Esophagus muscularis mucosa (tissue), 4 donors: ENCODE results near the gene APLN. TPM values are rescaled to one million over a fixed set of nuclear protein-coding genes. Genes with fewer than 3 reads are reported as not detected.

ENCODE experiments used
- DNase-seq: peaks from one replicate; pipeline ENCODE4 v3.0.0-alpha.2; 2017; ENCODE audit errors: extremely low spot score
- H3K27ac ChIP-seq, 4 donors: fragments of 200-600 bp; sonication (generic); replicated peaks in 1 of 4; 1 replicate in 3 of 4; 2 replicates in 1 of 4; pipeline ENCODE4 v1.5.1; 2016 to 2019; ENCODE audit warnings: mild to moderate bottlenecking in 1 of 4
- H3K27me3 ChIP-seq, 4 donors: fragments of 200-600 bp; sonication (generic); one replicate each; pipeline versions ENCODE4 v1.5.1 to v1.6.0; 2016 to 2019
- H3K36me3 ChIP-seq, 4 donors: fragments of 200-600 bp; sonication (generic); one replicate each; pipeline ENCODE4 v1.5.1; 2016 to 2019
- H3K4me1 ChIP-seq, 4 donors: fragments of 200-600 bp; sonication (generic); one replicate each; pipeline ENCODE4 v1.5.1; 2016 to 2019
- H3K4me3 ChIP-seq, 4 donors: fragments of 200-600 bp; sonication (generic); 1 replicate in 2 of 4; 2 replicates in 2 of 4; pipeline ENCODE4 v1.5.1; 2016 to 2019; ENCODE audit warnings: mild to moderate bottlenecking in 4 of 4, moderate library complexity in 1 of 4
- H3K9me3 ChIP-seq, 4 donors: fragments of 200-600 bp; sonication (generic); 1 replicate in 3 of 4; 2 replicates in 1 of 4; pipeline ENCODE4 v1.5.1; 2016 to 2019
- CTCF ChIP-seq, 3 experiments: fragments of 200-600 bp in 2 of 3; fragments of 450-650 bp in 1 of 3; sonication (generic) in 2 of 3; IDR thresholded peaks; one replicate each; pipeline ENCODE4 v1.5.1; 2017 to 2019; ENCODE audit warnings: antibody characterized with exemption in 3 of 3, mild to moderate bottlenecking in 2 of 3, moderate library complexity in 1 of 3
- EP300 ChIP-seq: sonication (generic); formaldehyde crosslinking; IDR thresholded peaks from one replicate; pipeline ENCODE4 v1.6.1; 2017; ENCODE audit warnings: antibody characterized with exemption
- POLR2A ChIP-seq: fragments of 450-650 bp; IDR thresholded peaks from one replicate; pipeline ENCODE4 v1.6.1; 2017; ENCODE audit warnings: antibody characterized with exemption, moderate library complexity, mild to moderate bottlenecking, low read depth
- POLR2AphosphoS5 ChIP-seq, 2 donors: sonication (generic); formaldehyde crosslinking; IDR thresholded peaks; one replicate each; pipeline ENCODE4 v1.6.1; 2017; ENCODE audit warnings: antibody characterized with exemption in 2 of 2
- WGBS: methylation state at CpG from one replicate; pipeline ENCODE4 v1.1.5; 2018; 5-methylcytosine and 5-hydroxymethylcytosine counted together
- intact Hi-C: fragments of 100-400 bp; cut with DNase I; formaldehyde crosslinking; loops from one replicate; pipeline ENCODE4 v1.15.1; 2023
- total RNA-seq, 4 donors: library from RNA; depleted of rRNA; stranded (reverse); fragments of >200 nt; gene quantifications; one replicate each; pipeline versions ENCODE4 v1.1.0 to v1.2.1, GENCODE V29; 2016

Gene APLN
- total RNA-seq, 4 donors from 2014 or later: 0.42 to 0.99 (median 0.78) TPM

- H3K4me3 ChIP-seq: no peak overlapping the region
- TF ChIP-seq POLR2A (no peak), CTCF (IDR thresholded peaks at IDR 0.05) (no peak), EP300 (no peak), POLR2AphosphoS5 (IDR thresholded peaks at IDR 0.05) (no peak)
- H3K36me3 ChIP-seq: no peaks in the 10 kb centered on the region
- DNase-seq: no peak
- H3K27ac ChIP-seq: no peak overlapping the region
- no peaks in the 10 kb centered on the region for H3K9me3 ChIP-seq
- intact Hi-C loops: no loop called here
- 87% methylated on average over 5 of the region's 5 CpGs for WGBS
- no peaks in the 10 kb centered on the region for H3K4me1 ChIP-seq
- no peaks in the 10 kb centered on the region for H3K27me3 ChIP-seq
Measured at GRCh38 chrX:129694805-129695204, 40.0 kb upstream of the APLN start.

- no peaks in the 10 kb centered on the region for H3K27me3 ChIP-seq
- H3K36me3 ChIP-seq: no peaks in the 10 kb centered on the region
- no peaks in the 10 kb centered on the region for H3K4me1 ChIP-seq
- TF ChIP-seq POLR2AphosphoS5 (IDR thresholded peaks at IDR 0.05) (no peak), EP300 (no peak), POLR2A (no peak), CTCF (IDR thresholded peaks at IDR 0.05) (no peak)
- H3K4me3 ChIP-seq: no peak overlapping the region
- DNase-seq: peak; percentile 26
- H3K9me3 ChIP-seq: no peaks in the 10 kb centered on the region
- WGBS: 78% methylated on average over 3 of the region's 3 CpGs
- intact Hi-C loops: no loop called here
- no peak overlapping the region for H3K27ac ChIP-seq
Measured at GRCh38 chrX:129693354-129693753, 38.6 kb upstream of the APLN start.

- H3K36me3 ChIP-seq: no peaks in the 10 kb centered on the region
- H3K4me1 ChIP-seq: peaks cover 0 to 3% (median 0%) of the 10 kb centered on the region in 4 donors
- peak; percentile 66 for DNase-seq
- intact Hi-C loops: no loop called here
- WGBS: 54% methylated on average over 9 of the region's 10 CpGs
- H3K27ac ChIP-seq: no peak overlapping the region
- no peak overlapping the region for H3K4me3 ChIP-seq
- no peaks in the 10 kb centered on the region for H3K9me3 ChIP-seq
- TF ChIP-seq POLR2AphosphoS5 (IDR thresholded peaks at IDR 0.05): peak in 1 of 2 donors; percentile 5
- TF ChIP-seq POLR2A: no peak
- H3K27me3 ChIP-seq: no peaks in the 10 kb centered on the region
Measured at GRCh38 chrX:129690435-129690834, 35.7 kb upstream of the APLN start.

GRCh38 chrX:129689796-129690195 is 35.0 kb upstream of the APLN start:
- Histone ChIP-seq H3K27me3 (no peaks in the 10 kb centered on the region), H3K4me1 (peaks cover 0 to 3% (median 0%) of the 10 kb centered on the region in 4 donors), H3K27ac (no peak overlapping the region), H3K4me3 (no peak overlapping the region), H3K36me3 (no peaks in the 10 kb centered on the region), H3K9me3 (no peaks in the 10 kb centered on the region)
- WGBS: 83% methylated on average over 5 of the region's 5 CpGs
- intact Hi-C loops: no loop called here
- TF ChIP-seq EP300: no peak
- no peak for TF ChIP-seq POLR2AphosphoS5 (IDR thresholded peaks at IDR 0.05)
- no peak for TF ChIP-seq CTCF (IDR thresholded peaks at IDR 0.05)
- no peak for TF ChIP-seq POLR2A
- peak; percentile 31 for DNase-seq

- TF ChIP-seq CTCF (IDR thresholded peaks at IDR 0.05) (no peak), POLR2A (no peak), POLR2AphosphoS5 (IDR thresholded peaks at IDR 0.05) (no peak)
- intact Hi-C loops: no loop called here
- 93% methylated on average over 2 of the region's 3 CpGs for WGBS
- Histone ChIP-seq H3K27me3 (no peaks in the 10 kb centered on the region), H3K4me3 (no peak overlapping the region), H3K27ac (no peak overlapping the region), H3K4me1 (peaks cover 0 to 3% (median 0%) of the 10 kb centered on the region in 4 donors), H3K36me3 (no peaks in the 10 kb centered on the region), H3K9me3 (no peaks in the 10 kb centered on the region)
- peak; percentile 8 for DNase-seq
Measured at GRCh38 chrX:129688097-129688496, 33.3 kb upstream of the APLN start.
